Stromal cell of bone marrow (primary cell): ENCODE measurements around the gene CUX1.
"Not testable (repeated sequence)": the region's sequence is repeated elsewhere in the genome, so short reads cannot be mapped to it uniquely, and the experiment has no call there.

ENCODE experiments used
- DNase-seq: peaks from one replicate; pipeline ENCODE4 v3.0.0-alpha.2; 2012; ENCODE audit warnings: low read depth

CUX1 gene

DNA sequence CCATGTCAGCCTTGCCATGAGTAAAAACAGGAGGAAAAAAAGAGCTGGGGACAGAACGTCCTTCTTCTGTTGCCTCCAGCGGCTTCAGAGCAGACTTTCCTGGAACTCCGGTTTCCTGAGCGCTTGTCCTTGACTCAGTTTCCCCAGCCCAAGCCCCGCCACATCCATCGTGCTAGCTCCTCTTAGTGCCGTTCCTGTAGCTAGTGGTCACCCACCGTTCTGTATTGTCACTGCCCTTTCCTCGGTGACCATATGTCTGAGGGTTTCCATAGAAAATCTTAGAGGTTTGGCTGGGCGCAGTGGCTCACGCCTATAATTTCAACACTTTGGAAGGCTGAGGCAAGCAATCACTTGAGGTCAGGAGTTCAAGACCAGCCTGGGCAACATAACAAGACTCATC, 100.1 kb downstream of the CUX1 start:
- DNase-seq: no peak

DNA sequence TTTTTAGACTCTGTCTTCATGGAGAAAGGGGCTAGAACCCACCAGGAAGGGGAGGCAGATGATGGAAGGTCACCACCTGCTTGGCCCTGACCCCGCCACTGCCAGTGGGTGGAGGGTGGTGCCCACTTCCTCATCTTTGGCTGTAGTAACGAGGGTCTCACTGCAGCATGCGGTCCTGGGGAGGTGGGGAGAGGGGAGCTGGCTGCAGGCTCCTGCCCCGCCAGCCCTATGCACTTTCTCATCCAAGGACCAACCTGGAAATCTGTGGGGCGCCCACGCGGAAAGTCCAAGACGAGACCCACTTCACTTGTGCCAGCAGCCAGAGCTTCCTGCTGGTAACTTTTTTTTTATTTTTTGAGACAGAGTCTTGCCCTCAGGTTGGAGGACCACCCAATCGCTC, 101.0 kb downstream of the CUX1 start:
- no peak for DNase-seq

DNA sequence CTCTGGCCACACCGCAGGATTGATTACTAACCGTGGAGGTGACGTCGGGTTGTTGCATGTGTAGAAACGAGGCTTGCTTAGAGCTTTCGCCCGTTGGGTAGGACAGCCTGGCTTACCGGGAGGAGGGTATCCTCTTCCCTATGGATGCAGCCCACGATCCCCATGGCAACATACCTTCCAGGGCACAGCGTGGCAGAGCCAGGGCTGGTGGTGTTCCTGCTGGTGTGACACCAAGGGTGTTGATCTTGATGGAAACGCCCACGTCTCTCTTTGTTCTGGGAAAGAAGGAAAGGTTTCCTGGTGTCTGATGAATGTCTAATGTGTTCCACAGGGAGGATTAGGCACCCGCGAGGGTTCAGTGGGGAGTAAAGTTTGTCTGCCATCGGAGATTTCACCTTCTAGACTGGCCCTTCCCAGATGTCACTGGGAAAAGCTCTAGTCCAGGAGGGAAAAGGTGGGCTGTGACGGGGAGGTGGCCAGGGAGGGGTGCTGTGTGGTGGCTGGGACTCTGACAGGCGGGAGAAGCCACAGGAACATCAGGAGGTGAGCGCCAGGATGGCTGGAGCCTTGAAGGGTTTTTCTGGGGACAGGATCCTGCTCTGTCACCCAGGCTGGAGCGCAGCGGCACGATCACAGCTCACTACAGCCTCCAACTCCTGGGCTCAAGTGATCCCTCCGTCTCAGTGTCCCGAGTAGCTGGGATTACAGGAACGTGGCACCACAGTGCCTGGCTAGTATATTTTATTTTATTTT, 102.1 kb downstream of the CUX1 start:
- DNase-seq: no peak

DNA sequence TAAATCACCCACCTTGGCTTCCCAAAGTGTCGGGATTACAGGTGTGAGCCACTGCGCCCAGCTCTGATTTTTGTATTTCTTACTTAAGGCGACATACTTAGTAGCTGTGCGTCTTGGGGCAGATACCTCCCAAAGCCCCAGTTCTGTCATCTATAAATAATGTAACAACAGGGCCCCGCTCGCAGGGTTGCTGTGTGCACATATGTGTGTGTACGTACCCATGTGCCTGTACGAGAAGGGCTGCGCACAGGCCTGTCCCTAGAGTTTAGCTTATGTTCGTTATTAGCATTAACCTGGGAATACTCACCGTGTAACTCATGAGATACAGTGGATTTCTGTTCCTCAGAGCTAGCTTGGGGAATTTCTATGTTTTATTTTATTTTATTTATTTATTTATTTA, 103.6 kb downstream of the CUX1 start:
- DNase-seq: no peak

DNA sequence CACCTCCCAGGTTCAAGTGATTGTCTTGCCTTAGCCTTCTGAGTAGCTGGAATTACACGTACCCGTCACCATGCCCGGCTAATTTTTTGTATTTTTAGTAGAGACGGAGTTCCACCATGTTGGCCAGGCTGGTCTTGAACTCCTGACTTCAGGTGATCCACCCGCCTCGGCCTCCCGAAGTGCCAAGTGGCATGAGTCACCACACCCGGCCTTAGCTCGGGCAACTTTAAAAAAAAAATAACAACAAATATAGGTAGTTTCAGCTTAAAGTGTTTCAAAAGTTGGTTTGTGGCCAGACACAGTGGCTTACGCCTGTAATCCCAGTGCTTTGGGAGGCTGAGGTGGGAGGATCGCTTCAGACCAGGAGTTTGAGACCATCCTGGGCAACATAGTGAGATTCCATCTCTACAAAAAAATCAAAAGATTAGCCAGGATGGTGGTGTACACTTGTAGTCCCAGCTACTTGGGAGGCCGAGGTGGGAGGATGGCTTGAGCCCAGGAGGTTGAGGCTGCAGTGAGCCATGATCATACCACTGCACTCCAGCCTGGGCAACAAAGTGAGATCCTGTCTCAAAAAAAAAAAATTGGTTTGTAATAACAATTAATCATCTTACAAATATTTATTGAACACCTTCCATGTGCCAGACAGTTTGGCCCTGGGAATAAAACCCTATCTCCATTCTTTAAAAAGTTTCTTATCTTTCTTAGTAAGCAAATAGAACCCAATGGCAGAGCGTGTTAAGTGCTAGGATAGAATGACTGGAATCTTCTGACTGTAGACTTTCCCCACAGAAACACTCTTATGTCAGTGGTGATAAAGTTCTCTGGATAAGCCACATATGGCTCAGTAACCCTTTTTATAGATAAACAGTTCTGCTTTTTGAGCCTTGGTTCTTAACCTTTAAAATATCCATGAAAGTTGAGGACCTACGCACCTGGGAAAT, 104.4 kb downstream of the CUX1 start:
- not testable (repeated sequence) for DNase-seq

DNA sequence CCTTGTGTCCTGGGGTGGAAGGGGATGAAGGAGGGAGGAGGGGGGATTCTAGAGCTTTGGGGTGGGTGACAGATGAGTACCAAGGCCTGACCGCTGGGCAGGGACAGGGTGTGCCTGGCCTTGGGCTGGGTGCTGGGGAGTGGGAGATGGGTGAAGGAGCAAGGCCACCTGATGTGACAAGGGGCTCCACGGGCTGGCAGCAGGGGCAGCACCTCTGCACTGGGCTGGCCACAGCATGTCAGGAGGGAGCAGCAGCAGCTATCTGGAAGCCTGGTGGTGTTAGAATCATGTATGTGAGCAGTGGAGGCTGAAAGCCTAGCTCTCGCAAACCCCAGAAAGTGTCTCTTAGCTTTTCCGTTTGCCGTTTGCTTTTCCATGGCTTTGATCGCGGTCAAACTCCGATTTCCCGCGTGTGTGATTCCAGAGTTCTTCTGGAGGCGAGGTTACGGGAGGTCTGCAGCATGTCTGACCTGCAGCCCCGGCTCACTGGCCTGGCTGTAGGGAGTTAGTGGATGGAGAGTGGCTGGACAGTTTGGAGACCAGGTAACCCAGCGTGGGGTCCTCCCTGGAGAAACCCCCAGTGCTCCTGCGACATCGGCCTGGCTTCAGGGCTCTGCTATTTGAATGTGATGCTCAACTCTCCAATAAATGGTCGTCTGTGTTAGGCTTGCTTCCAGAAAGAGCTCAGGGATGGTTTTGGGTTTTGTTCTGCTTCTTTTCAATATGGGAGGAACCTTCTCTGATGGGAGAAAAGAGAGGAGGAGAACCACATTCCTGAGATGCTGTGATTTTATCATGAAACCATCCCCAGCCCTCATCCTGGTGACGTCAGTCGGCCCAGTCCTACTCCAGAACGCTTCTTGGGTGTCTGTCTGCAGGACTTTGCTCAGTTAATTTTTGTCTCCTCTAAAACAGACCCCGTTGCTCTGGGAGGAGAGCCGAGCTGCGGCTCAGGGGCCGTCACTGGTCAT, 105.5 kb downstream of the CUX1 start:
- DNase-seq: no peak

DNA sequence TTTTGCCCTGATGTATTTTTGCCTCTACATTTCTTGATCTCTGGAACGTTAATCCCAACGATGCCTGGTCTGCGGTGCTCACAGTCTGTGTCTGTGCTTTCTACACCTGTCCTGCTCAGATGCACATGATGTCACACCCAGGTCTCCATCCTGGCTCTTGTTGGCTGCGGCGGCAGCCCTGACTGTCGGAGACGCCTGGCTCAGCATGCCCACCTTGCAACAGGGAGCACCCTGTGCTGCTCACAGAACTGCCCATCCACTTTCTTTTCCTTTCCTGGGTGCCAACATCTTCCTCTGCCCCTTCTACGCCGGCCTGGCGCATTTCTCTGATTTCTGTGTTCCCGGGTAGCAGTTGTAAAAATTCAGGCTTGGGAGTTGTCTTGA, 106.2 kb downstream of the CUX1 start:
- DNase-seq: no peak

DNA sequence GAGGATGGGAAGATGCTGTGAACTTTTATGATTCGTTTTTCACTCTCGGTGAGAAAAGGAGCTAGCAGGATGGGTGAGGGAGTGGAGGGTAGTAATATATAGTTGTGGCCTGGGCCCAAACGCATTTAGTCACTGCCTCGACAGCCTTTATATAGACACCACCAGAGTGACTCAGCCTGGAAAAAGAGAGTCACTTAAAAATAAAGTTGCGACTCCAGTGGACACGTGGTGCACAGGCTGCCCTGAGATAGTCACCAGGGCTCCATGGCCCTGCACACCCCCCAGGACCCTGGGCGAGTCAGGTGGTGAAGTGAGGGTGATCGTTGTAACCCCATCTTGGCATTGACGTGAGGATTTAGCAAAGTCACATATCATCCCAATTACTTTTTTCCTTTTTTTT, 106.7 kb downstream of the CUX1 start:
- peak; percentile 83 for DNase-seq

DNA sequence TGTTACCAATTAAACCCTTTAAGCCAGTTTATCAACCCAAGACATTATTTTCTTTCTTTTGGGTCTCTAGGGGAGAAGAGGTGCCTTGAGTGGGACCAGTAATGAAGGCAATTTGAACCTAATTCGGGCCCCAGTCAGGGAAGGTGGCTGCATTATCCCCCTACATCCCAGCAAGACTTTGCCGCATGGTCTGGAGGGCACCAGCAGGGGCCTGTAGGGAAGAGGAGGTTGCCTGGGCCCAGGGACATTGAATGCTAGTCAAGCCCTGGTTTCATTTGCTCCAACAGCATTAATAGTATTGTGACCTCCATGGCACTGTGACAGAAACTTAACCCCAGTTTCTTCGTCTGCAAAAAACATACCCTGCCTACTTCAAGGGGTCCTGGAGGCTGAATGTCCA, 108.8 kb downstream of the CUX1 start:
- DNase-seq: no peak

DNA sequence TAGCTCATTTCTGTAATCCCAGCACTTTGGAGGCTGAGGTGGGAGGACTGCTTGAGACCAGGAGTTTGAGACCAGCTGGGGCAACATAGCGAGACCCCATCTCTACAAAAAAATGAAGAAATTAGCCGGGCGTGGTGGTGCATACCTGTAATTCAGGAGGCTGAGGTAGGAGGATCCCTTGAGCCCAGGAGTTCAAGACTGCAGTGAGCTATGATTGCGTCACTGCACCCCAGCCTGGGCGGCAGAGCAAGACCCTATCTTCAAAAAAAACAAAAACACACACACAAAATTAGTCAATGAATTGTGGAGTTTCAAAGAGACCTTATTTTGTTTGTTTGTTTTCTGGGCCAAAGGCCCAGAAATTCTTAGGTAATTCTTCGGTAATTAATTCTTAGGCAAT, 110.0 kb downstream of the CUX1 start:
- no peak for DNase-seq

DNA sequence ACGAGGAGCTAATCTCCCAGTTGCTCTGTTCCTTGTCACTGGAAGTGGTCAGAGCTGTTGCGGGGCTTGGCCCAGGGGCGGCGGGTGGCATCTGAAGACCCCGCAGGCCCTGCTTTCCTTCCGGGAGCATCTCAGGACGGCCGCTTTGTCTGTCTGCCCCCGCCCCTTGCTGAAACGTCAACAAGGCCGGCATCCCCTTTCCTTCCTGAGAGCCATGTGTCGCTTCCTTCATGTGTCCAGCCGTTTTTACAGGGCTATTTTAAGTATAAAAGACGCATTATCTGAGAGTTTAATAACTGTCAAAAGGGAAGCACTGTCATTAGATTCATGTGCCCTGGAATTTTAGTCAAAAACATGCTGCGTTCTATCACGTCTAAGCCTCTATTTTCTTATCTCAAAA, 110.4 kb downstream of the CUX1 start:
- no peak for DNase-seq

DNA sequence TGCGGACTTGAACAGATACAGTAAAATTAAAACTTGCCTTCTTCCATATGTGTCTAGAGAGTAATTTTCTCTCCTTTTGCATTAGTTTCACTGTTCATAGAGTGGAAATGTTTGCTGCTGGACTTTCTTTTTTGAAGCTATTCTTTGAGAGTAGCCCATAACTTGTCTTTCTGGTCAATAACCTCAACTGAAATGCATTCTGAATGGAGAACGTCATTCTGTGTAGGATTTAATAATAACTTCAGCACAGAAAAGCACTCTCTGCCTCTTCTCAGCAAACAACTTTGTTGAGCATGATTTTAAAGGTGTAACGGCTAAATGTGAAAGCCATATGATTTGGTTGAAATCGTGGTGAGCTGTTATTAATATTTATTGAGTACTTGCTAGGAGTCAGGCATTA, 111.8 kb downstream of the CUX1 start:
- no peak for DNase-seq

DNA sequence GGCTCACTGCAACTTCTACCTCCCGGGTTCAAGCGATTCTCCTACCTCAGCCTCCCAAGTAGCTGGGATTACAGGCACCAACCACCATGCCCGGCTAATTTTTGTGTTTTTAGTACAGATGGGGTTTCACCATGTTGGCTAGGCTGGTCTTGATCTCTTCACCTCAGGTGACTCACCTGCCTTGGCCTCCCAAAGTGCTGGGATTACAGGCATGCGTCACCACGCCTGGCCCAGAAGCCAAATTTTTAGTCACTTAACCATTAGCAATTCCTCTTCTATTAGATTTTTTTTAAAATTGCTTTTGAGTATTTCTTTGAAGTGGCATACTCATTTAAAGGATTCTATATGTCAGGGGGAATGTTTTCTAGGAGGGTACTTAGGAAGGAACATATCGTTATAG, 112.5 kb downstream of the CUX1 start:
- DNase-seq: not testable (repeated sequence)

DNA sequence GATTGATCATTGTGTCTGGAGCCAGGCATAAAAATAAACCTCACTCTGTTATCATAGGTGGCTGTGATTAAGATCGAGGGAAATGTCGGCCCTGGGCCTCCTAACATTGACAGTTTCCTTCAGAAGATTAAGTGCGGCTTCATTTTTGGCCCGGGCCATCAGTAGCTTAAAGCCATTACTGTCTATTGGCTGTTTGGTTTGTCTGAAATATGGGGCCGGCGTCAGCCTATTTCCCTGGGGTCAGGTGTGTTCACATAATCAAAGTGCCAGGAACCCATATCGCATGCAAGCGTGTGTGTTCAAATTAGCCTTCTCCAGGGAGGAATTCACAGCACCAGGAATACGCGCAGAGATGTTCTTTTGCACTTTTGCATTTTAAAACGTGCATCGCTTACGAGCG, 114.7 kb downstream of the CUX1 start:
- no peak for DNase-seq

DNA sequence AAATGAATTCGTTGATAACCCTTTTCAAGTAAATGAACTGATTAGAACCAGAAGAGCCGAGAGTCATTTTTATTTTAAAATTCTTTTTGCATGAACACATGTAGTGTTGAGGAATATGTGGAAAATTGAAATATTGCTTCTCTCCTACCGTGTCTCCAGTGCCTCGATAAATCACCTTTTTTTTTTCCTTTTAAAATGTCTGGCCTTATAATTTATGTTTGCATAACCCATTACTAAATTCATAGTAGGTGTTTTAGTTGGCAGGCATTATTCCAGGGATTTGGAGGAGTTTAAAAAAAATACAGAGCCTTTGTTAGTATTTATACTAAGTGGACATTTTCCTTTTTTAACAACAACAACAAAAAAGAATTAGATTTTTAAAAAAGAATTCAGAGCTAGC, 115.6 kb downstream of the CUX1 start:
- DNase-seq: no peak

DNA sequence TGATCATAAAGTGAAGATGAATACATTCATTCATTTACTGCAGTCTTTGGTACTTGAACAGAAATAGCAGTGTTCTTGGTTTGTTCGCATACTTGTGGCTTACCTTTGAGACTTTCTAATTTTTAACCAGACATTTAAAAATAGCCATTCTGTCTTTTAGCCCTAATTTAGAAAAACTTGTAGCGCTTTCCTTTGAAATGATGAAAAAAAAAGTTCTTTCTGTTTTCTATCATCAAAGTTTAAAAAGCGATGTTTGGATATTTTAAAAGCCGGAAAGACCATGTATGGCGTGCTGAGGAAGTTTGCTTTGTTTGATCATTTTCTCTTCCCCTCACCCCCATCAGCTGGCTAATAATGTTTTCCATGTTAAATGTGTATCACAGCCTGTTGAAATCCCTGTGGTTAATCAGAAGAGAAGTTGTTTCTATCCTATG, 116.3 kb downstream of the CUX1 start:
- no peak for DNase-seq

DNA sequence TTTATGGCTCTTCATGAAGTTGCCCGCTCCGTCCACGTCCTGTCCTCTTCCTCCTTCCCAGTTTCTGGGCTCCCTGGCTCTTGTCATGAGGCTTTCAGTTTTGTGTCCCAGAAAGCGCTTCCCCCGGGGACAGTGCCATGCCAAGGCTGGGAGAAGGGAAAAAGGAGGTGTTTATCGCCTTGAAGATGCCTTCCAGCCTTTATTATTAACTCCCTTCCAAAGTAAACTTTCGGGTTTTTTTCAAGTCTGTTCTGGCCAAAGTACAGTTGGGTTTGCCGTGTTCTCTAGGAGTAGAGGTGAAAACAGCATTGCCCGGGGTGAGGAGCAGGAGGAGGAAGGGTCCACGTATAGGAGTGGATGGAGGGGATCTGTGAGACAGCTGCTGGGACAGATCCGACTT, 117.2 kb downstream of the CUX1 start:
- no peak for DNase-seq

DNA sequence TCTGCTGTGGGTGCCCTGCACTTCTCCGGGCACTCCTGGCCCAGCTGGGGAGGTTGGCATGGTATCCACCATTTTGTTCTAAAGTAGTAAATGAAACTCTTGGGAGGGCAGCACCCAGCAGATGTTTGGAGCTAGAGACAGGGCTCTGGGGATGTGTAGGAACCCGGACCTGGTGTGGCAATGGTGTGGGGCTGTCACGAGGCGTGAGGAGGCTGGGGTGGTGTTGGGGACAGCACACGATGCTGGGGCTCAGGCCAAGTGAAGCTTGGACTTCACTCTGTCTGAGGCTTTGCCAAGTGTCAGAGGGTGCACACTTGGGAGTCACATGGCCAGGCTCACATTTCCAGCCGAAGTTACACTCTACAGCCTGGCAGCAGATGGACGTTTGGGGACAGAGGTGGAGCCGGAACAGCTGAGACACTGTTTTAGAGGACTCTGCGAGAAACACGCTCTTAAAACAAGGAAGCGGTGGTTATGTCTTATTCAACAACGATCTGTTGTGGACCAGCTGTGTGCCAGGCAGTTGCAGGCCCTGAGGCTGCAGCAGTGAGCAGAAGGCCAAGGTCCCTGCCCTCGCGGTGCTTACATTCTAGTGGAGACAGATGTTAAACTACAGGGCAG, 118.2 kb downstream of the CUX1 start:
- DNase-seq: no peak

DNA sequence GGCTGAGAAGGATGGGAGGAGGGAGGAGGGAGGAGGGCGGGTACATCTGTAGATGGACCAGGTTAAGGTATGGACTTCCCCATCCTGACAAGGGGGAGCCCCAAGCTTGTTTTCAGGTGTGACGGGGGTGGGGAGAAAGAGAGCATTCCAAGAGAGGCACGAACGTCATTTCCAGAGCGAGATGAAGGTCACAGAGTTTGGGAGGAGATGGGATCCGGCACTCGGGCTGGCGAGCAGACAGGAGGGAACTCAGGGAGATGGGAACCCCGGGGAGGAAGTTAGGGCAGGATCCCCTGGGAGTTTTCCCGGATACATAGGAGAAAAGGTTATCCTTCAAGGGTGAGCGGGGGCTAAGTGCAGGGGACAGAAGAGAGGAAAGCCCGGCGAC, 118.8 kb downstream of the CUX1 start:
- DNase-seq: no peak

DNA sequence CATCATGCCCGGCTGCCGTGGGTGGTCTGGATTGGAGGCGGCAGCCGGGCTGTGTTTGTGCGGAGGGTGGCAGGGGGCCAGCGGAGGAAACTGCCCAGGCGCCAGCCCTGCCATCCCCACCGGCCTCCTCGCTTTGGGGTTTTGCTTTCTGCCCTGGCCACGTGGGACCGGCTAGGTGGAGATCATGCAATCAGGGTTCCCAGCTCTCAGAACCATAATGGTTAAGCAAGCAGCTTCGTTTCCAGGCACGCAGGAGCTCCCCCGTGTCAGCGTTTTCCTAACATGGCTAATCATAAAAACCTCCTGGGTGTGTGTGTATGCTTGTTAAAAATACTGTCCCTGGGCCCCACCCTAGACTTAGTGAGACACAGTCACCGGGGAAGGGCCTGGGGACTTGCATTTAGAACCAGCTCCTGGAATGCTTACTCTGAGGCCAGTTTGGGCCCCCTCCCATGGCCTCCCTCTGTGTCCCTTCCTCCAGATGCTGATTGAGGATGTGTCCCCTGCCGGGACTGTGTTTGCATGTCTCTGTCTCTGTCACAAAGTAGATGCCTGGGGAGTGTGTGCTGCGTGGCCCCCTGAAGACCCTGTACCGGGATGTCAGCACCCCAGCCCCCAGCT, 119.3 kb downstream of the CUX1 start:
- DNase-seq: no peak
